Activated T-cell treated with anti-CD3 and anti-CD28 coated beads, Interleukin-2, amount 50 U/mL, for 72 hours (primary cell): ENCODE results near the gene PDSS1. TPM values are rescaled to one million over a fixed set of nuclear protein-coding genes. Genes with fewer than 3 reads are reported as not detected.
"Not testable (repeated sequence)": the region's sequence is repeated elsewhere in the genome, so short reads cannot be mapped to it uniquely, and the experiment has no call there.

Experiments used
- ATAC-seq, 2 donors: fragments of 150-1000 bp; cut with Tn5 transposase; replicated peaks in 1 of 2; 2 replicates each; pipeline ENCODE4 v1.10.0; 2021; ENCODE audit warnings: moderate library complexity in 2 of 2, mild to moderate bottlenecking in 1 of 2
- DNase-seq, 2 donors: peaks; one replicate each; pipeline ENCODE4 v3.0.0; 2021 to 2022; ENCODE audit warnings: mixed read lengths in 1 of 2
- H3K27ac Mint-ChIP-seq: one replicate; pipeline ENCODE4 v1.8.0; 2022; ENCODE audit warnings: mild to moderate bottlenecking, moderate library complexity, mixed read lengths
- H3K27me3 Mint-ChIP-seq: one replicate; pipeline ENCODE4 v1.8.0; 2022; ENCODE audit warnings: low read depth, mixed read lengths
- H3K36me3 Mint-ChIP-seq, 2 donors: one replicate each; pipeline ENCODE4 v1.8.0; 2022; ENCODE audit warnings: mixed read lengths in 2 of 2, mild to moderate bottlenecking in 1 of 2; ENCODE audit not compliant: insufficient read depth in 2 of 2
- H3K4me1 Mint-ChIP-seq: one replicate; pipeline ENCODE4 v1.8.0; 2022; ENCODE audit warnings: low read depth, mixed read lengths
- H3K4me3 Mint-ChIP-seq, 2 donors: one replicate each; pipeline ENCODE4 v1.8.0; 2022; ENCODE audit warnings: mild to moderate bottlenecking in 2 of 2, mixed read lengths in 2 of 2, moderate library complexity in 2 of 2
- H3K9me3 Mint-ChIP-seq, 2 donors: one replicate each; pipeline ENCODE4 v1.8.0; 2022; ENCODE audit warnings: mixed read lengths in 2 of 2
- total RNA-seq, 2 donors: library from RNA; stranded (reverse); gene quantifications; one replicate each; pipeline ENCODE4 v1.2.3, GENCODE V29; 2022

Gene PDSS1
- total RNA-seq, 2 donors from 2014 or later = 8.8 to 12.2 TPM

GRCh38 chr10:26773633-26774032, 76.1 kb downstream of the PDSS1 start:
- peaks cover 24% of the 10 kb centered on the region for H3K4me1 Mint-ChIP-seq
- DNase-seq (no peak), ATAC-seq (no peak)
- H3K36me3 Mint-ChIP-seq = no peaks in the 10 kb centered on the region
- H3K9me3 Mint-ChIP-seq = no peaks in the 10 kb centered on the region
- H3K4me3 Mint-ChIP-seq = no peak overlapping the region
- H3K27me3 Mint-ChIP-seq = no peaks in the 10 kb centered on the region
- H3K27ac Mint-ChIP-seq = peak overlapping the region; percentile 20

- H3K36me3 Mint-ChIP-seq = no peaks in the 10 kb centered on the region
- H3K4me3 Mint-ChIP-seq = no peak overlapping the region
- no peaks in the 10 kb centered on the region for H3K27me3 Mint-ChIP-seq
- peaks cover 40% of the 10 kb centered on the region for H3K4me1 Mint-ChIP-seq
- no peak for DNase-seq
- no peak overlapping the region for H3K27ac Mint-ChIP-seq
- ATAC-seq = no peak
- H3K9me3 Mint-ChIP-seq = no peaks in the 10 kb centered on the region
Observed at GRCh38 chr10:26776258-26776657, 78.8 kb downstream of the PDSS1 start.

GRCh38 chr10:26777686-26778085, 80.2 kb downstream of the PDSS1 start:
- no peaks in the 10 kb centered on the region for H3K27me3 Mint-ChIP-seq
- H3K36me3 Mint-ChIP-seq = peaks cover 0 to 2% of the 10 kb centered on the region in 2 donors
- H3K4me3 Mint-ChIP-seq = no peak overlapping the region
- no peaks in the 10 kb centered on the region for H3K9me3 Mint-ChIP-seq
- H3K4me1 Mint-ChIP-seq = peaks cover 55% of the 10 kb centered on the region
- H3K27ac Mint-ChIP-seq = peak overlapping the region; percentile 34
- DNase-seq (no peak), ATAC-seq (no peak)

- Mint-ChIP-seq H3K27ac (peak overlapping the region; percentile 17), H3K4me1 (peaks cover 60% of the 10 kb centered on the region), H3K36me3 (peaks cover 0 to 4% of the 10 kb centered on the region in 2 donors), H3K27me3 (no peaks in the 10 kb centered on the region), H3K9me3 (no peaks in the 10 kb centered on the region), H3K4me3 (no peak overlapping the region)
- ATAC-seq = no peak
- DNase-seq = no peak
Observed at GRCh38 chr10:26779176-26779860, 81.8 kb downstream of the PDSS1 start.

GRCh38 chr10:26780106-26780792, 82.7 kb downstream of the PDSS1 start:
- DNase-seq = no peak
- peaks cover 60% of the 10 kb centered on the region for H3K4me1 Mint-ChIP-seq
- peak overlapping the region in 1 of 2 donors; percentile 90 for H3K4me3 Mint-ChIP-seq
- no peaks in the 10 kb centered on the region for H3K27me3 Mint-ChIP-seq
- no peak for ATAC-seq
- H3K9me3 Mint-ChIP-seq = no peaks in the 10 kb centered on the region
- peak overlapping the region; percentile 98 for H3K27ac Mint-ChIP-seq
- peaks cover 0 to 4% of the 10 kb centered on the region in 2 donors for H3K36me3 Mint-ChIP-seq

- DNase-seq = peak; percentile 53 to 56
- Mint-ChIP-seq H3K9me3 (no peaks in the 10 kb centered on the region), H3K36me3 (peaks cover 0 to 4% of the 10 kb centered on the region in 2 donors), H3K27ac (peak overlapping the region; percentile 98), H3K4me1 (peaks cover 60% of the 10 kb centered on the region), H3K27me3 (no peaks in the 10 kb centered on the region), H3K4me3 (peak overlapping the region; percentile 69 to 90)
- peak; percentile 81 to 84 for ATAC-seq
Observed at GRCh38 chr10:26780793-26781601, 83.5 kb downstream of the PDSS1 start.

GRCh38 chr10:26781797-26782196, 84.3 kb downstream of the PDSS1 start:
- no peaks in the 10 kb centered on the region for H3K27me3 Mint-ChIP-seq
- H3K4me3 Mint-ChIP-seq = peak overlapping the region; percentile 69 to 90
- peak overlapping the region; percentile 98 for H3K27ac Mint-ChIP-seq
- peak; percentile 39 to 47 for DNase-seq
- peaks cover 67% of the 10 kb centered on the region for H3K4me1 Mint-ChIP-seq
- peak; percentile 78 to 81 for ATAC-seq
- H3K9me3 Mint-ChIP-seq = no peaks in the 10 kb centered on the region
- peaks cover 0 to 7% of the 10 kb centered on the region in 2 donors for H3K36me3 Mint-ChIP-seq

GRCh38 chr10:26787362-26787761, 89.9 kb downstream of the PDSS1 start:
- no peaks in the 10 kb centered on the region for H3K27me3 Mint-ChIP-seq
- H3K4me3 Mint-ChIP-seq = no peak overlapping the region
- H3K36me3 Mint-ChIP-seq = peaks cover 2 to 18% of the 10 kb centered on the region in 2 donors
- H3K27ac Mint-ChIP-seq = peak overlapping the region; percentile 34
- no peak for DNase-seq
- peaks cover 49% of the 10 kb centered on the region for H3K4me1 Mint-ChIP-seq
- no peaks in the 10 kb centered on the region for H3K9me3 Mint-ChIP-seq
- ATAC-seq = no peak

- not testable (repeated sequence) for H3K9me3 Mint-ChIP-seq, H3K27ac Mint-ChIP-seq, DNase-seq, ATAC-seq, H3K27me3 Mint-ChIP-seq
- H3K4me3 Mint-ChIP-seq = peak overlapping the region in 1 of 2 donors; percentile 29
- peaks cover 32% of the 10 kb centered on the region for H3K4me1 Mint-ChIP-seq
- H3K36me3 Mint-ChIP-seq = peaks cover 2 to 17% of the 10 kb centered on the region in 2 donors
Observed at GRCh38 chr10:26789779-26790178, 92.3 kb downstream of the PDSS1 start.

GRCh38 chr10:26790221-26790995, 92.9 kb downstream of the PDSS1 start:
- Mint-ChIP-seq H3K9me3 (no peaks in the 10 kb centered on the region), H3K27ac (no peak overlapping the region)

GRCh38 chr10:26792758-26793495, 95.4 kb downstream of the PDSS1 start:
- DNase-seq = no peak
- no peak for ATAC-seq
- Mint-ChIP-seq H3K36me3 (peaks cover 4 to 14% of the 10 kb centered on the region in 2 donors), H3K9me3 (peaks cover 0 to 2% of the 10 kb centered on the region in 2 donors), H3K4me1 (peaks cover 27% of the 10 kb centered on the region), H3K27me3 (no peaks in the 10 kb centered on the region), H3K27ac (peak overlapping the region; percentile 75), H3K4me3 (no peak overlapping the region)

More at GRCh38 chr10:26790221-26790995, 92.9 kb downstream of the PDSS1 start:
- no peak for ATAC-seq
- Mint-ChIP-seq H3K36me3 (peaks cover 2 to 17% of the 10 kb centered on the region in 2 donors), H3K4me3 (no peak overlapping the region), H3K4me1 (peaks cover 32% of the 10 kb centered on the region), H3K27me3 (no peaks in the 10 kb centered on the region)
- DNase-seq = no peak
